C1 segment of cervical spinal cord (tissue), 14 donors: Measurements from ENCODE around the gene ANKH.
"Not testable (repeated sequence)": the region's sequence is repeated elsewhere in the genome, so short reads cannot be mapped to it uniquely, and the experiment has no call there.

Source experiments
- DNase-seq, 14 donors: peaks; one replicate each; lab custom pipeline; 2025; lab: John Stamatoyannopoulos, UW

Gene ANKH

GRCh38 chr5:14859150-14859549, 12.4 kb downstream of the ANKH start:
- no peak for DNase-seq

GRCh38 chr5:14855366-14855765, 16.2 kb downstream of the ANKH start:
- DNase-seq = no peak

GRCh38 chr5:14854799-14855198, 16.8 kb downstream of the ANKH start:
- no peak for DNase-seq

- no peak for DNase-seq
Observed at GRCh38 chr5:14853685-14854084, 17.9 kb downstream of the ANKH start.

GRCh38 chr5:14852779-14853178, 18.8 kb downstream of the ANKH start:
- no peak for DNase-seq

GRCh38 chr5:14851999-14852526, 19.5 kb downstream of the ANKH start:
- DNase-seq = no peak

- no peak for DNase-seq
Observed at GRCh38 chr5:14851597-14851996, 20.0 kb downstream of the ANKH start.

GRCh38 chr5:14851050-14851419, 20.5 kb downstream of the ANKH start:
- DNase-seq = no peak

GRCh38 chr5:14850419-14851049, 21.0 kb downstream of the ANKH start:
- DNase-seq = no peak

GRCh38 chr5:14849516-14850294, 21.9 kb downstream of the ANKH start:
- DNase-seq = no peak

- DNase-seq = not testable (repeated sequence)
Observed at GRCh38 chr5:14848942-14849341, 22.6 kb downstream of the ANKH start.

GRCh38 chr5:14848385-14848784, 23.2 kb downstream of the ANKH start:
- no peak for DNase-seq

- no peak for DNase-seq
Observed at GRCh38 chr5:14847471-14847870, 24.1 kb downstream of the ANKH start.

- no peak for DNase-seq
Observed at GRCh38 chr5:14842117-14842516, 29.5 kb downstream of the ANKH start.

GRCh38 chr5:14840624-14841023, 31.0 kb downstream of the ANKH start:
- no peak for DNase-seq

GRCh38 chr5:14838396-14839319, 32.9 kb downstream of the ANKH start:
- DNase-seq = no peak

- not testable (repeated sequence) for DNase-seq
Observed at GRCh38 chr5:14837423-14838122, 34.0 kb downstream of the ANKH start.

- peak in 1 of 14 donors; percentile 43 for DNase-seq
Observed at GRCh38 chr5:14834584-14835550, 36.7 kb downstream of the ANKH start.

GRCh38 chr5:14834062-14834461, 37.5 kb downstream of the ANKH start:
- no peak for DNase-seq

- no peak for DNase-seq
Observed at GRCh38 chr5:14831006-14831338, 40.6 kb downstream of the ANKH start.
